Right lobe of liver (tissue), 6 donors: ENCODE measurements around the gene NDUFB2. TPM values are rescaled to one million over a fixed set of nuclear protein-coding genes. Genes with fewer than 3 reads are reported as not detected.
A peak's percentile ranks its signal among the peaks of the same experiment; 100 is the strongest.

Experiments used
- ATAC-seq, 4 donors: fragments of 200-7000 bp; cut with Tn5 transposase; one replicate each; pipeline ENCODE4 v1.9.1; 2020; ENCODE audit warnings: mild to moderate bottlenecking in 4 of 4, moderate library complexity in 4 of 4
- DNase-seq, 3 donors: peaks; one replicate each; pipeline ENCODE4 v3.0.0-alpha.2; 2020
- H3K27ac ChIP-seq, 3 donors: fragments of 200-600 bp; one replicate each; pipeline ENCODE4 v1.8.0; 2022
- H3K27me3 ChIP-seq, 2 donors: fragments of 200-600 bp; one replicate each; pipeline ENCODE4 v1.8.0; 2022
- H3K36me3 ChIP-seq, 4 donors: fragments of 200-600 bp; sonication (generic) in 1 of 4; one replicate each; pipeline versions ENCODE4 v1.5.1 to v1.8.0; 2017 to 2022; ENCODE audit warnings: control low read depth in 1 of 4
- H3K4me1 ChIP-seq, 4 donors: fragments of 200-600 bp; sonication (generic) in 1 of 4; one replicate each; pipeline versions ENCODE4 v1.5.1 to v1.8.0; 2017 to 2022; ENCODE audit warnings: control low read depth in 1 of 4
- H3K4me3 ChIP-seq, 3 donors: fragments of 200-600 bp; one replicate each; pipeline ENCODE4 v1.8.0; 2022
- H3K9me3 ChIP-seq, 4 donors: fragments of 200-600 bp; sonication (generic) in 1 of 4; one replicate each; pipeline versions ENCODE4 v1.5.1 to v1.8.0; 2017 to 2022; ENCODE audit warnings: control low read depth in 1 of 4
- CTCF ChIP-seq, 4 donors: fragments of 200-600 bp in 3 of 4; fragments of 450-650 bp in 1 of 4; IDR thresholded peaks; one replicate each; pipeline versions ENCODE4 v1.5.1 to v1.8.0; 2016 to 2022; ENCODE audit warnings: antibody characterized with exemption in 4 of 4, mild to moderate bottlenecking in 2 of 4
- POLR2A ChIP-seq: fragments of 450-650 bp; IDR thresholded peaks from one replicate; pipeline ENCODE4 v1.6.1; 2017; ENCODE audit warnings: antibody characterized with exemption, mild to moderate bottlenecking
- WGBS: methylation state at CpG from one replicate; pipeline ENCODE4 v1.1.6; 2018; ENCODE audit warnings: low coverage, low lambda C conversion rate; ENCODE audit not compliant: insufficient coverage; ENCODE audit errors: missing lambda C conversion rate; 5-methylcytosine and 5-hydroxymethylcytosine counted together
- intact Hi-C, 2 donors: fragments of 100-400 bp; cut with DNase I; formaldehyde crosslinking; loops; one replicate each; pipeline versions ENCODE4 v1.11.2 to v1.14.1; 2022
- total RNA-seq, 6 experiments: library from RNA; depleted of rRNA in 2 of 6; stranded (reverse); fragments of >200 nt in 2 of 6; fragmentation: NEBNext Ultra II Directional in 3 of 6; extraction: Animal tissue kit (Norgen Biotek cat#: 25700) in 3 of 6; gene quantifications; one replicate each; pipeline versions ENCODE4 v1.1.0 to v1.2.4, GENCODE V29; 2016 to 2023
- donor health status: DM: no; HTN: yes; CAD: no.
- donor health status: DM: no; HTN: no; CAD: no.
- donor health status: DM: no; HTN: no; CAD: no.
- donor health status: DM: no; HTN: yes; CAD: no.
- donor health status: DM: no; HTN: yes; CAD: no.

Gene NDUFB2
- total RNA-seq, 6 experiments from 2014 or later: 114 to 235 (median 134) TPM

GRCh38 chr7:140677496-140677895 lies 19.0 kb upstream of the NDUFB2 start:
- H3K36me3 ChIP-seq: no peaks in the 10 kb centered on the region

GRCh38 chr7:140678081-140678815 lies 18.3 kb upstream of the NDUFB2 start:
- TF ChIP-seq CTCF (IDR thresholded peaks at IDR 0.05): no peak
- no peak for TF ChIP-seq POLR2A
- ATAC-seq (no peak), DNase-seq (peak in 1 of 3 donors; percentile 36)
- 90% methylated on average over 9 of the region's 20 CpGs for WGBS
- Histone ChIP-seq H3K27me3 (no peaks in the 10 kb centered on the region), H3K36me3 (no peaks in the 10 kb centered on the region), H3K27ac (no peak overlapping the region), H3K4me1 (peaks cover 0 to 10% (median 0%) of the 10 kb centered on the region in 4 donors), H3K4me3 (no peak overlapping the region), H3K9me3 (no peaks in the 10 kb centered on the region)
- intact Hi-C loops: no loop called here

More at GRCh38 chr7:140677496-140677895, 19.0 kb upstream of the NDUFB2 start:
- no peaks in the 10 kb centered on the region for H3K9me3 ChIP-seq
- H3K4me1 ChIP-seq: peaks cover 0 to 10% (median 0%) of the 10 kb centered on the region in 4 donors
- TF ChIP-seq CTCF (IDR thresholded peaks at IDR 0.05): no peak
- no peak for TF ChIP-seq POLR2A
- H3K4me3 ChIP-seq: no peak overlapping the region
- DNase-seq: no peak
- intact Hi-C loops: no loop called here
- no peak for ATAC-seq
- no peaks in the 10 kb centered on the region for H3K27me3 ChIP-seq
- 81% methylated on average over 3 of the region's 3 CpGs for WGBS
- H3K27ac ChIP-seq: no peak overlapping the region

- intact Hi-C loops: no loop called here
- TF ChIP-seq CTCF (IDR thresholded peaks at IDR 0.05) (no peak), POLR2A (no peak)
- Histone ChIP-seq H3K36me3 (no peaks in the 10 kb centered on the region), H3K27me3 (no peaks in the 10 kb centered on the region), H3K4me3 (no peak overlapping the region), H3K9me3 (no peaks in the 10 kb centered on the region), H3K27ac (no peak overlapping the region), H3K4me1 (peaks cover 0 to 10% (median 0%) of the 10 kb centered on the region in 4 donors)
- ATAC-seq (no peak), DNase-seq (no peak)
- WGBS: 100% methylated on average over 2 of the region's 7 CpGs
Observed at GRCh38 chr7:140678816-140679130, 17.7 kb upstream of the NDUFB2 start.

- no peak overlapping the region for H3K4me3 ChIP-seq
- 94% methylated on average over 9 of the region's 9 CpGs for WGBS
- H3K9me3 ChIP-seq: no peaks in the 10 kb centered on the region
- no peak for DNase-seq
- H3K4me1 ChIP-seq: peaks cover 0 to 10% (median 0%) of the 10 kb centered on the region in 4 donors
- H3K27me3 ChIP-seq: no peaks in the 10 kb centered on the region
- H3K27ac ChIP-seq: no peak overlapping the region
- TF ChIP-seq POLR2A (no peak), CTCF (IDR thresholded peaks at IDR 0.05) (no peak)
- H3K36me3 ChIP-seq: no peaks in the 10 kb centered on the region
- no peak for ATAC-seq
- intact Hi-C loops: no loop called here
Observed at GRCh38 chr7:140679186-140679585, 17.3 kb upstream of the NDUFB2 start.
